ENCODE data around the gene DRAP1.
A peak's percentile ranks its signal among the peaks of the same experiment; 100 is the strongest.

DRAP1 gene, protein sequence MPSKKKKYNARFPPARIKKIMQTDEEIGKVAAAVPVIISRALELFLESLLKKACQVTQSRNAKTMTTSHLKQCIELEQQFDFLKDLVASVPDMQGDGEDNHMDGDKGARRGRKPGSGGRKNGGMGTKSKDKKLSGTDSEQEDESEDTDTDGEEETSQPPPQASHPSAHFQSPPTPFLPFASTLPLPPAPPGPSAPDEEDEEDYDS

GRCh38 chr11:65919141-65919572 is at the start of gene DRAP1:
TSS of gene DRAP1 (plus strand) at chr11:65919426. CDS start at chr11:65919502, 76 bp downstream.
- peak; percentile 98 for DNase-seq (ENCODE audit: low read depth)

DNA sequence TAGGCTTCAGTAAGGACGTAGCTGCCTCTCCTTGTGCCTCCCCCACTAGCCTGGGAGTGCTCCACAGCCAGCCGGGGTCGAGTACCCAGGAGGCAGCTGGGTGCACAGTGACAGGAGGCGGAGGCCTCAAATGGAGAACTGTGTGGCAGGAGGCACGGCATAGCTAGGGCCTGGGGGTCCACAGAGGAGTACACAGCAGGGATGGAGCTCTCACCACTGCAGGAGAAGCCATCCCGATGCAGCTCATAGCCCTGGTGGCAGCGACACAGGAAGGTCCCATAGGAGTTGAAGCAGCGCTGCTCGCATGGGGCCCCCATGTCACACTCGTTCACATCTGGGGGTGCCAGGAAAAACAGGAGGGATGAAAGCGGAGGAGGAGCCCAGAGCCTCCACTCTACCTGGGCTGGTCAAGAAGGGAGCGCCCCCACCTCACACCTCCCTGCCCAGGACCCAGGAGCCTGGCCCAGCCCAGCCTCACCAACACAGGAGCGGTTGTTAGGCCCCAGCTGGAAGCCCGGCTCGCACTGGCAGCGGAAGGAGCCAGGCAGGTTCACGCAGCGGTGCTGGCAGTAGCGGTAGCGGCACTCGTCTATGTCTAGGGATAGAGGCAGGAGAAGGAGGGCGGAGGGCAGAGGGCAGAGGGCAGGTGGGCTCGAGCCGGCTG is 49.5 kb upstream of the DRAP1 start:
- DNase-seq (ENCODE audit: low read depth), result no peak

DNA sequence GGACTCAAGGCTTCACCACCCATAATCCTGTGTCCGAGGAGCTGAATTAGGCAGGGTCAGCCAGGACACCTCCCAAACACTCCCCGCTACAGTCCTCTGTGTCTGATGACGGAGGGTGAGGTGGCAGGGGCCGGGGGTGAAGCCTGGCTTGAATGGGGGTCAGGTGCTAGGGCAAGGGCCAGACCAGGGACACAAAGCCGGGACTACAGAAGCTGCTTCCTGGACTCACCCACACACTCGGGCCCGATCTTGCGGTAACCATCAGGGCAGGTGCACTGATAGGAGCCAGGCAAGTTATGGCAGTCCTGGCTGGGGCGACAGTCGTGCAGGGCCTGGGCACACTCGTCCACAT is 48.9 kb upstream of the DRAP1 start:
- DNase-seq (ENCODE audit: low read depth), result no peak

GRCh38 chr11:65870706-65871681 is 48.2 kb upstream of the DRAP1 start:
- no peak for DNase-seq (ENCODE audit: low read depth)

DNA sequence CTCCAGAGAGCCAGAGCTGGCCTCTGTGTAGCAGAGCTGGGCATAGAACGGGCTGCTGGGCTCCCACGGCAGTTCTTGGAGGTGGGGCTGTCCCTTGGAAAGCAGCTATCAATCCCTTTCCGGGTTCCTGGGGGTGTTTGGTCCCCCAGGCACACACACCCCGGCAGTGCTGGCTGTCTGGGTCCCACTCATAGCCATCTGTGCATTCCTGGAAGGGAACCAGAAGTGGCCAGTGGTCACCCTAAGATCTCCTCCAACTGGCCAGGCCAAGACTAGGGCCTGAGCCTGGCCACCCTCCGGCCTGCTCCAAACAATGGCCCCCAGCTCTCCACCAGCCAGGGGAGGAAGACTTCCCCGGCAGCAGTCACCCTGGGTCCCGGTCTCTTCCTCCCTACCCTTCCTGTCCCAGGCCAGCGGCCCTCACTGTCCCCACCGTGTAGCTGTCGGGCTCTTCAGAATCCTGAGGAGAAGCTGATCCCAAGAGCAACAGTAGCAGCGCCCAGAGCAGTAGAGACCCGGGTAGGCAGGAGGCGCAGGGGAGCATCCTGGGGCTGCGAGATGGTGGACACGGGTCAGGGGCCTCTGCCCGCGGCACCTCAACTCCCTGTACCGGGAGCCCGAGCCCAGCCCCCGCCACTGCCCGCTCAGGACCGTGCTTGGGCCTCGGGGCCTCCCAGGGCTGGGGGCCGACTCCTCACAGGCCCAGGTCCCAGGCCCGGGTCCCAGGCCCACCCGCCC is 47.2 kb upstream of the DRAP1 start:
- no peak for DNase-seq (ENCODE audit: low read depth)

GRCh38 chr11:65872586-65873317 is 46.5 kb upstream of the DRAP1 start, which contains the start of gene EFEMP2:
TSS of gene EFEMP2 (minus strand) at chr11:65872800. CDS start at chr11:65872354, 446 bp downstream.
- no peak for DNase-seq (ENCODE audit: low read depth)

GRCh38 chr11:65873318-65874156 is 45.7 kb upstream of the DRAP1 start:
- peak; percentile 94 for DNase-seq (ENCODE audit: low read depth)

DNA sequence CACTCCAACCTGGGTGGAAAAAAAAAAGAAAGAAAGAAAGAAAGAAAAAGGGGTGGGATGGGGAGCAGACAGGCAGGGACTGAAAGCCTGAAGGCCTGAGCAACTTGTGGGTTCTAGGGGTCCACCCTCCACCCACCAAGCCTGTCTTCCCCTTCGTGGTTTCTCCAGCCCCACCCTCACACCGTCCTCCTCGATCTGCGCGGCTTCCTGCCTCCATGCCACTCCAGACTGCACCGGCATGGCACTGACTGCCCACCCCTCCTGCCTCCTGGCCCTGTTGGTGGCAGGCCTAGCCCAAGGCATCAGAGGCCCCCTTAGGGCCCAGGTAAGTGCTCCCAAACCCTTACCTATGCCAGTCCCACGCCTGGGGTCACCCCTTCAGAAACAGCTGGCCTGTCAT is 39.6 kb upstream of the DRAP1 start, which contains the start of gene CTSW:
TSS of gene CTSW (plus strand) at position 221 of the 400 bp plus-strand sequence. CDS start at position 239, 18 bp downstream.
- peak; percentile 40 for DNase-seq (ENCODE audit: low read depth)

DNA sequence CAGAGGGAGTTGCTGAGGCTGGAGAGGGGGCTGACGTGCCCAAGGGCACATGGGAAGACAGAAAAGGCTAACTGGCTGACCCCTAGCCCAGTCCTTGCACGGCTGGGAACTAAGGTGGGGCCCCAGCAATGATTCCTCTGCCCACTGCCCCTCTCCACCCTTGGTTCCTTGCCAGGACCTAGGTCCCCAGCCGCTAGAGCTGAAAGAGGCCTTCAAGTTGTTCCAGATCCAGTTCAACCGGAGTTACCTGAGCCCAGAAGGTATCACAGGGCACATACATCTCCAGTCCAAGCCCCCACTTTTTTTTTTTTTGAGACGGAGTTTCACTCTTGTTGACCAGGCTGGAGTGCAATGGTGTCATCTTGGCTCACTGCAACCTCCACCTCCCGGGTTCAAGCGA is 39.2 kb upstream of the DRAP1 start:
- no peak for DNase-seq (ENCODE audit: low read depth)

DNA sequence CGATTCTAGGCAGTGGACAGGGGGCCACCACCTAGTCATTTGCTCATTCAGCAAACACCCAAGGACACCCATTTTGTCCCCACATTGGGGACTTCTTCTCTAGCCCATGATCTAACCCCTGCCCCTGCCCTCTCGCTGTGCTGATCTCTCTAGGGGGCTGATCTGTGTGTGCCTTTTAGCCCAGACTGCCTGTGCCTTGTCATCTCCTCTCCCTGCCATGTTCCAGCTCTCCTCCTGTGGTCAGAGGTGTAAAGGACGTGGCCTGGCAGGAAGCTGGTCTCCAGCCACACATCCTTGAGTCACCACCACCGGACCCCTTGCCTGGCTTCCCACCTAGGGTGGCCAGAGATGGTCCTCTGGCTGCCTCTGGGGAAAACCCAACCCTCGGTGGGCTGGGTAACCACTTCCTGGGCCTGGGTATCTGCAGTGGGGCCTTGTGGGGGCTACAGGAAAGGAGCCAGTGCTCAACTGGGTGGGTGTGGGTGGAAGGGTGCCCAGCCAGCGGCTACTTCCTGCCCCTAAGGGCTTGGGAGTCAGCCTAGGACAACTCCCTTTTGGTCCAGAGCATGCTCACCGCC is 38.3 kb upstream of the DRAP1 start:
- no peak for DNase-seq (ENCODE audit: low read depth)

GRCh38 chr11:65882120-65883057 is 36.8 kb upstream of the DRAP1 start:
- DNase-seq (ENCODE audit: low read depth), result no peak

DNA sequence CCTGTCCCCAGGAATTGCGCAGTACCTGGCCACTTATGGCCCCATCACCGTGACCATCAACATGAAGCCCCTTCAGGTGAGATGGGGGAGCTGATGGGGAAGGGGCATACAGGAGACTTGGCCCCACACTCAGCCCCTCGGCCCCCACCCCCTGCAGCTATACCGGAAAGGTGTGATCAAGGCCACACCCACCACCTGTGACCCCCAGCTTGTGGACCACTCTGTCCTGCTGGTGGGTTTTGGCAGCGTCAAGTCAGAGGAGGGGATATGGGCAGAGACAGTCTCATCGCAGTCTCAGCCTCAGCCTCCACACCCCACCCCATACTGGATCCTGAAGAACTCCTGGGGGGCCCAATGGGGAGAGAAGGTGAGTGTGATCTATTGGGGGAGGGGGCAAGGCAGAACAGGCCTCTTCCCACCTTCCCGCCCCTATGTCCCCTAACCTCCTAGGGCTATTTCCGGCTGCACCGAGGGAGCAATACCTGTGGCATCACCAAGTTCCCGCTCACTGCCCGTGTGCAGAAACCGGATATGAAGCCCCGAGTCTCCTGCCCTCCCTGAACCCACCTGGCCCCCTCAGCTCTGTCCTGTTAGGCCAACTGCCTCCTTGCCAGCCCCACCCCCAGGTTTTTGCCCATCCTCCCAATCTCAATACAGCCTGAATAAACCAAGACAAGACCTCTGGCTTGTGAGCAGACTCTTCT is 36.0 kb upstream of the DRAP1 start:
- DNase-seq (ENCODE audit: low read depth), result no peak

GRCh38 chr11:65883786-65884715 is 35.2 kb upstream of the DRAP1 start:
- no peak for DNase-seq (ENCODE audit: low read depth)

DNA sequence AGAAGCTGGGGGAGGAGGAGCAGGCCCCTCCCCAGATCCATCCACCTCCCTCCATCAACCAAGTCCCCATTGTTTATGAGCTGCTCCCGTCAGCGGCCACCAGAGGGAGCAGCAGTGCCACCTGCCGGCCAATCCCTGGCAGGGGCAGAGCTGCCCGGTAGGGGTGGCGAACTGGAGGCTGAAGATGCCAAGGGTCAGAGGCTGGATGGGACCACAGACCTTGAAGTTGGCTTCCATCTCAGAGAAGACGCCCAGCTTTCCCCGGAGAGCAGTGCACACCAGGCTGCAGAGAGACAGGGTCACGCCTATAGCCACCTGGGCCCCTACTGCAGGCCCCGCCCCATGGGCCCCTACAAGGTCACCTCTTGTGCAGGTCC is 34.5 kb upstream of the DRAP1 start:
- DNase-seq (ENCODE audit: low read depth), result peak; percentile 77

GRCh38 chr11:65885231-65885630 is 34.0 kb upstream of the DRAP1 start:
- DNase-seq (ENCODE audit: low read depth), result no peak

GRCh38 chr11:65885808-65886536 is 33.3 kb upstream of the DRAP1 start:
- DNase-seq (ENCODE audit: low read depth), result no peak

Data from activated T-cell treated with anti-CD3 and anti-CD28 coated beads for 24 hours (primary cell).